HCT116 (cell line): Measurements from ENCODE around the gene MIEF2.

ENCODE experiments used
- CTCF ChIP-seq, 3 experiments: fragments of 200-600 bp in 1 of 3; sonication (generic) in 1 of 3; IDR thresholded peaks in 2 of 3; conservative IDR thresholded peaks in 1 of 3; 2 replicates each; pipeline ENCODE4 v1.5.1; 2012 to 2017; ENCODE audit warnings: low read depth in 2 of 3, low read length in 2 of 3, antibody characterized with exemption in 1 of 3, borderline replicate concordance in 1 of 3, control low read depth in 1 of 3, mild to moderate bottlenecking in 1 of 3, mixed read lengths in 1 of 3, mixed run types in 1 of 3, moderate library complexity in 1 of 3; ENCODE audit not compliant: insufficient read depth in 1 of 3
- EZH2 ChIP-seq: fragments of 200-600 bp; sonication (generic); IDR thresholded peaks from 2 replicates; pipeline ENCODE4 v1.6.1; 2017; ENCODE audit warnings: antibody characterized with exemption, mixed run types
- MAX ChIP-seq: IDR thresholded peaks from 2 replicates; pipeline ENCODE4 v1.6.1; 2012
- POLR2A ChIP-seq: IDR thresholded peaks from 2 replicates; pipeline ENCODE4 v1.7.0; 2011; ENCODE audit warnings: borderline replicate concordance; ENCODE audit not compliant: insufficient read depth, insufficient read length; ENCODE audit errors: extremely low read depth
- RAD21 ChIP-seq: IDR thresholded peaks from 2 replicates; pipeline ENCODE4 v1.6.1; 2012; ENCODE audit warnings: low read depth, mild to moderate bottlenecking
- REST ChIP-seq: IDR thresholded peaks from 2 replicates; pipeline ENCODE4 v1.6.1; 2012; ENCODE audit warnings: low read depth
- SP1 ChIP-seq: IDR thresholded peaks from 2 replicates; pipeline ENCODE4 v1.6.1; 2012; ENCODE audit warnings: low read depth
- ZBTB33 ChIP-seq: IDR thresholded peaks from 2 replicates; pipeline ENCODE4 v1.6.1; 2011; ENCODE audit warnings: mild to moderate bottlenecking, low read length, moderate library complexity; ENCODE audit not compliant: insufficient replicate concordance; ENCODE audit errors: extremely low read depth

GRCh38 chr17:18252160-18252559, 8.3 kb upstream of the MIEF2 start:
- TF ChIP-seq REST, result no peak
- TF ChIP-seq CTCF (IDR thresholded peaks at IDR 0.05 in 2 of 3, conservative IDR thresholded peaks at IDR 0.05 in 1 of 3; ENCODE audit: borderline replicate concordance in 1 of 3, insufficient read depth in 1 of 3, low read depth in 2 of 3, low read length in 2 of 3), result no peak
- TF ChIP-seq EZH2, result no peak
- no peak for TF ChIP-seq ZBTB33
- TF ChIP-seq MAX, result no peak
- TF ChIP-seq POLR2A, result no peak
- TF ChIP-seq SP1, result no peak
- TF ChIP-seq RAD21, result no peak
